H1 (cell line): ENCODE measurements around the gene GDPD1. TPM values are rescaled to one million over a fixed set of nuclear protein-coding genes. Genes with fewer than 3 reads are reported as not detected.

Experiments used
- ATF3 ChIP-seq: IDR thresholded peaks from 2 replicates; pipeline ENCODE4 v1.6.1; 2011; ENCODE audit warnings: low read depth, mild to moderate bottlenecking, low read length; ENCODE audit not compliant: insufficient read depth
- CHD1 ChIP-seq: IDR thresholded peaks from 2 replicates; pipeline ENCODE4 v1.6.1; 2012; ENCODE audit warnings: low read depth, low read length, improper control_type of control experiment
- CHD7 ChIP-seq: fragments of 300-600 bp; sonication (generic); IDR thresholded peaks from 2 replicates; pipeline ENCODE4 v1.7.1; 2012; ENCODE audit warnings: low read length, moderate library complexity, mild to moderate bottlenecking, inconsistent platforms; ENCODE audit not compliant: insufficient replicate concordance
- CTCF ChIP-seq, 3 experiments: IDR thresholded peaks; 1 replicate in 2 of 3; 2 replicates in 1 of 3; pipeline versions ENCODE4 v1.5.1 to v1.6.1; 2011; ENCODE audit warnings: low read length in 3 of 3, mild to moderate bottlenecking in 3 of 3, inconsistent platforms in 2 of 3, low read depth in 1 of 3, moderate library complexity in 1 of 3; ENCODE audit not compliant: insufficient read depth in 1 of 3; ENCODE audit errors: control extremely low read depth in 1 of 3
- HDAC2 ChIP-seq, 2 experiments: fragments of 300-600 bp in 1 of 2; sonication (generic) in 1 of 2; IDR thresholded peaks; 2 replicates each; pipeline ENCODE4 v1.6.1; 2011 to 2012; ENCODE audit warnings: low read depth in 2 of 2, low read length in 2 of 2, mild to moderate bottlenecking in 2 of 2, moderate library complexity in 2 of 2, borderline replicate concordance in 1 of 2, inconsistent platforms in 1 of 2
- RFX5 ChIP-seq: IDR thresholded peaks from 2 replicates; pipeline ENCODE4 v1.6.1; 2011; ENCODE audit warnings: low read depth, low read length, improper control_type of control experiment, borderline replicate concordance
- TCF12 ChIP-seq: IDR thresholded peaks from 2 replicates; pipeline ENCODE4 v1.6.1; 2011; ENCODE audit warnings: low read depth, mild to moderate bottlenecking, low read length
- polyA plus RNA-seq, 7 experiments: library from polyadenylated mRNA; depleted of rRNA in 3 of 7; stranded (reverse) in 5 of 7; unstranded in 2 of 7; fragments of >200 nt in 5 of 7; fragments of 200-250 nt in 2 of 7; gene quantifications; 1 replicate in 5 of 7; 2 replicates in 1 of 7; 4 replicates in 1 of 7; pipeline versions ENCODE4 v1.2.1 to v1.2.3, GENCODE V29; 2011 to 2013; ENCODE audit warnings: missing spikeins in 2 of 7, mixed read lengths in 2 of 7
- total RNA-seq: library from RNA; stranded (reverse); fragmentation: NEBNext Ultra II Directional; extraction: Animal tissue kit (Norgen Biotek cat#: 25700); gene quantifications from 2 replicates; pipeline ENCODE4 v1.2.1, GENCODE V29; 2021

GDPD1 gene
- total and polyA plus RNA-seq, 2 of the 8 experiments (the other 6 are each of a cell fraction or from before 2014, with no cell fraction given), result 3.2 to 7.7 TPM

GRCh38 chr17:59175076-59175475 is 45.2 kb upstream of the GDPD1 start (continued):
- TF ChIP-seq CHD7 (no peak), CTCF (IDR thresholded peaks at IDR 0.05; ENCODE audit: control extremely low read depth in 1 of 3, insufficient read depth in 1 of 3, low read depth in 1 of 3, low read length in 3 of 3) (no peak), HDAC2 (IDR thresholded peaks at IDR 0.05; ENCODE audit: borderline replicate concordance in 1 of 2, low read depth in 2 of 2, low read length in 2 of 2) (no peak), CHD1 (no peak), RFX5 (no peak), TCF12 (no peak), ATF3 (no peak)
